K562 (cell line): Measurements from ENCODE around the gene FGFR4. TPM values are rescaled to one million over a fixed set of nuclear protein-coding genes. Genes with fewer than 3 reads are reported as not detected.

ENCODE experiments used
- ARID4B ChIP-seq: sonication (generic); formaldehyde crosslinking; IDR thresholded peaks from 2 replicates; pipeline ENCODE4 v1.8.0; 2022; ENCODE audit warnings: mild to moderate bottlenecking, missing genetic modification reagents
- ATF7 ChIP-seq: fragments of 450-650 bp; IDR thresholded peaks from 2 replicates; pipeline ENCODE4 v1.7.1; 2014; ENCODE audit warnings: mild to moderate bottlenecking, moderate library complexity
- CBFB ChIP-seq: sonication (generic); formaldehyde crosslinking; IDR thresholded peaks from 2 replicates; pipeline ENCODE4 v1.4.0; 2020; ENCODE audit warnings: mild to moderate bottlenecking, missing genetic modification reagents
- FOXM1 ChIP-seq, 2 experiments: fragments of 450-650 bp in 1 of 2; sonication (generic) in 1 of 2; formaldehyde crosslinking in 1 of 2; IDR thresholded peaks; 2 replicates each; pipeline versions ENCODE4 v1.6.1 to v1.9.0; 2017 to 2022; ENCODE audit warnings: low read depth in 2 of 2, mild to moderate bottlenecking in 2 of 2, missing genetic modification reagents in 1 of 2, moderate library complexity in 1 of 2
- FOXP1 ChIP-seq: sonication (generic); formaldehyde crosslinking; IDR thresholded peaks from 2 replicates; pipeline ENCODE4 v1.8.0; 2022; ENCODE audit warnings: mild to moderate bottlenecking, missing genetic modification reagents
- JUNB ChIP-seq: fragments of 450-650 bp; formaldehyde crosslinking; conservative IDR thresholded peaks from 2 replicates; pipeline ENCODE4 v1.4.0; 2020; ENCODE audit warnings: mild to moderate bottlenecking
- L3MBTL2 ChIP-seq: fragments of 450-650 bp; IDR thresholded peaks from 2 replicates; pipeline ENCODE4 v1.6.1; 2016; ENCODE audit warnings: mild to moderate bottlenecking, moderate library complexity
- LCOR ChIP-seq: sonication (generic); formaldehyde crosslinking; IDR thresholded peaks from 2 replicates; pipeline ENCODE4 v1.8.0; 2022; ENCODE audit warnings: mild to moderate bottlenecking, missing genetic modification reagents
- MECOM ChIP-seq: fragments of 250-450 bp; sonication (Bioruptor Pico); IDR thresholded peaks from 2 replicates; pipeline ENCODE4 v1.8.0; 2022; ENCODE audit warnings: inconsistent platforms
- NFATC3 ChIP-seq: fragments of 450-650 bp; IDR thresholded peaks from 2 replicates; pipeline ENCODE4 v1.6.1; 2017; ENCODE audit warnings: mild to moderate bottlenecking
- NONO ChIP-seq, 2 experiments: fragments of 200-400 bp in 1 of 2; fragments of 450-650 bp in 1 of 2; formaldehyde crosslinking in 1 of 2; IDR thresholded peaks; 2 replicates each; pipeline ENCODE4 v1.6.1; 2017; ENCODE audit warnings: low read depth in 2 of 2, mild to moderate bottlenecking in 2 of 2, moderate library complexity in 2 of 2, low read length in 1 of 2
- PHB ChIP-seq: fragments of 250-450 bp; sonication (Bioruptor Pico); IDR thresholded peaks from 2 replicates; pipeline ENCODE4 v1.5.0; 2021
- POLR2AphosphoS5 ChIP-seq: IDR thresholded peaks from 2 replicates; pipeline ENCODE4 v1.6.1; 2011; ENCODE audit warnings: mild to moderate bottlenecking, low read depth, low read length, moderate library complexity; ENCODE audit not compliant: control insufficient read depth, insufficient read depth
- SMAD1 ChIP-seq: fragments of 150-350 bp; IDR thresholded peaks from 2 replicates; pipeline ENCODE4 v1.6.1; 2014; ENCODE audit warnings: low read length, low read depth; ENCODE audit not compliant: partially characterized antibody
- SNRNP70 ChIP-seq: fragments of 200-400 bp; formaldehyde crosslinking; optimal IDR thresholded peaks from 2 replicates; pipeline ENCODE3; 2017; ENCODE audit warnings: low read depth, low read length
- XRCC3 ChIP-seq: fragments of 450-650 bp; IDR thresholded peaks from 2 replicates; pipeline ENCODE4 v1.6.1; 2017; ENCODE audit warnings: mild to moderate bottlenecking, moderate library complexity
- ZBTB49 ChIP-seq: sonication (generic); formaldehyde crosslinking; IDR thresholded peaks from 2 replicates; pipeline ENCODE4 v1.8.0; 2022; ENCODE audit warnings: missing genetic modification reagents, mild to moderate bottlenecking, borderline replicate concordance
- ZFX ChIP-seq: sonication (generic); formaldehyde crosslinking; IDR thresholded peaks from 2 replicates; pipeline ENCODE4 v1.8.0; 2022; ENCODE audit warnings: mild to moderate bottlenecking, missing genetic modification reagents, moderate library complexity
- ZKSCAN8 ChIP-seq: fragments of 200-800 bp; sonication (Bioruptor generic); IDR thresholded peaks from 2 replicates; pipeline ENCODE4 v1.6.1; 2016; ENCODE audit warnings: missing genetic modification characterization, missing compliant biosample characterization
- polyA plus RNA-seq, 8 experiments: library from polyadenylated mRNA; depleted of rRNA in 4 of 8; stranded (reverse) in 5 of 8; unstranded in 3 of 8; fragments of >200 nt; fragmentation: Nextera tagmentation in 2 of 8; fragmentation: Illumina TruSeq in 1 of 8; extraction: Ambion mirVana in 2 of 8; extraction: Trizol in 1 of 8; gene quantifications; 2 replicates each; pipeline versions ENCODE4 v1.2.1 to v1.2.3, GENCODE V29; 2011 to 2014; ENCODE audit warnings: inconsistent platforms in 1 of 8, missing spikeins in 1 of 8
- total RNA-seq, 7 experiments: library from RNA; depleted of rRNA in 6 of 7; stranded (reverse); fragments of >200 nt in 6 of 7; fragmentation: Illumina TruSeq in 2 of 7; extraction: Trizol in 2 of 7; gene quantifications; 2 replicates each; pipeline versions ENCODE4 v1.2.1 to v1.2.3, GENCODE V29; 2011 to 2021; ENCODE audit warnings: low replicate concordance in 1 of 7

FGFR4 gene
- total and polyA plus RNA-seq, 9 of the 15 experiments (the other 6 are each of a cell fraction or from before 2014, with no cell fraction given): 0.76 to 35.4 (median 7.5) TPM

DNA sequence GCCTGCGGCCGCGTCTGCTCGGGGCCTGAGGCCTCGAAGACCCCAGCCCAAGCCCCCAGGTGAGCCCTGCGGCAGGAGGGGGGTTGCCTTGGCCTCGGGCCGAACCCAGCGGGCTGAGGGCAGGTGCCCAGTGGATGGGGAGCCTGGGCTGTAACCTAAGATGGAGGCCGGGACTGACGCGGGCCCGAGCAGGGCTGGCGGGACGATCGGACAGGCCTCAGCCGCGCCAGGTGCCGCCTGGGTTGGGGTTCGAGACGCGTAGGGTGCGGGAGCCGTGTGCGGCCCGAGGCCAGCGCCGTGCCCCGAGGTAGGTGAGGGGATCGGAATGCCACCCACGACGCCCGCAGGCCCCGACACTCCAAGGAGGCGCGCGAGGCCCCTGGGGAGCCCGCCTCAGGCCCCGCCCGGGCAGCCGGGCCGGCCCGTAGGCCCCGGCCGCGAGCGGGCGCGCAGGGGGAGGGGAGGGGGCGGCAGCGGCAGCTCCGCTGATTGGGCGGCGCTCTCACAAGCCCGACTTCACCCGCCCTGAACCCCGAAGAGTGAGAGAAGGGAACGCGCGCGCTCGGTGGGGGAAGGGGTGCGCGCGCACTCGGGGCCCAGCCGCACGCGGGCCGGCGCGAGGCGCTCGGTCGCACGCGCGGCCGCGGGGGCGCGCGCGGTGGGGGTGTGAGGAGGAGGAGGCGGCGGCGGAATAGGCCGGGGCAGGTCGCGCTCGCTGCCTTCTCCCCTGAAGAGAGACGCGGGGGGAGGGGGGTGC lies 46.6 kb downstream of the FGFR4 start, which contains the start of gene NSD1 (continued):
- TF ChIP-seq ARID4B (CRISPR knock-in tag) (no peak), FOXM1 (IDR thresholded peaks at IDR 0.05; ENCODE audit: low read depth) (no peak), FOXM1 (CRISPR knock-in tag; IDR thresholded peaks at IDR 0.05; ENCODE audit: low read depth) (no peak), PHB (CRISPR knock-in tag) (no peak), POLR2AphosphoS5 (no peak; the same call in 1 of the 2 replicates), ZKSCAN8 (CRISPR knock-in tag) (peak; percentile 78; the same call in 1 of the 2 replicates), ZFX (CRISPR knock-in tag) (peak; percentile 83), ATF7 (peak; percentile 20; the same call in 1 of the 2 replicates), FOXP1 (CRISPR knock-in tag) (0 out of 2 replicates have a peak, but pooled peaks have one; percentile 57), ZBTB49 (CRISPR knock-in tag) (no peak), NFATC3 (no peak), XRCC3 (no peak), NONO (IDR thresholded peaks at IDR 0.05; ENCODE audit: low read depth in 2 of 2, low read length in 1 of 2) (peak; percentile 63 to 64), SNRNP70 (no peak), LCOR (CRISPR knock-in tag) (no peak), MECOM (CRISPR knock-in tag) (no peak), JUNB (CRISPR knock-in tag) (no peak), CBFB (CRISPR knock-in tag) (no peak), L3MBTL2 (peak; percentile 91), SMAD1 (no peak)
